ENCODE data around the gene CAMTA1. TPM values are rescaled to one million over a fixed set of nuclear protein-coding genes. Genes with fewer than 3 reads are reported as not detected.

Gene CAMTA1
- total RNA-seq, 4 donors from 2014 or later: 57.4 to 88.3 (median 62.1) TPM

DNA sequence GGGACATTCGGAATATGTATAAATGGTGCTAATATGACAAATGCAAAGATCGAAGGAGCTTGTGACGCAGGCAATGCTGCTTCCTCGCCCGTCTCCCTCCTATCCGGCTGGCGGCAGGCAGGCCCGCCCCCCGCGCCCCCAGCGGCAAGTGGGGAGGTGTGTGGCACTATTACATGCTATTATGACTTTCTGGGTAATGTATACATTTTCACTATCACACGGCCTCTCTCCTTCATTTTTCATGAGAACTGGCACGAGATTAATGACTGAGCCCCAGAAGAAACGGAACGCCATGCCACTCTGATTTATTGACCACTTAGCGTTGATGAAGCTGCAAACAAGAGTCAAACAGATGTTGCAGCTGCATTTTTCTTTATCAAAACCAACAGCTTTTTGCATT is 846.9 kb downstream of the CAMTA1 start:
- H3K4me3 ChIP-seq: no peak overlapping the region
- no peaks in the 10 kb centered on the region for H3K9me3 ChIP-seq
- no peaks in the 10 kb centered on the region for H3K36me3 ChIP-seq
- H3K27me3 ChIP-seq: no peaks in the 10 kb centered on the region
- no peak for DNase-seq
- no peak overlapping the region for H3K27ac ChIP-seq
- TF ChIP-seq, protein P1, sequence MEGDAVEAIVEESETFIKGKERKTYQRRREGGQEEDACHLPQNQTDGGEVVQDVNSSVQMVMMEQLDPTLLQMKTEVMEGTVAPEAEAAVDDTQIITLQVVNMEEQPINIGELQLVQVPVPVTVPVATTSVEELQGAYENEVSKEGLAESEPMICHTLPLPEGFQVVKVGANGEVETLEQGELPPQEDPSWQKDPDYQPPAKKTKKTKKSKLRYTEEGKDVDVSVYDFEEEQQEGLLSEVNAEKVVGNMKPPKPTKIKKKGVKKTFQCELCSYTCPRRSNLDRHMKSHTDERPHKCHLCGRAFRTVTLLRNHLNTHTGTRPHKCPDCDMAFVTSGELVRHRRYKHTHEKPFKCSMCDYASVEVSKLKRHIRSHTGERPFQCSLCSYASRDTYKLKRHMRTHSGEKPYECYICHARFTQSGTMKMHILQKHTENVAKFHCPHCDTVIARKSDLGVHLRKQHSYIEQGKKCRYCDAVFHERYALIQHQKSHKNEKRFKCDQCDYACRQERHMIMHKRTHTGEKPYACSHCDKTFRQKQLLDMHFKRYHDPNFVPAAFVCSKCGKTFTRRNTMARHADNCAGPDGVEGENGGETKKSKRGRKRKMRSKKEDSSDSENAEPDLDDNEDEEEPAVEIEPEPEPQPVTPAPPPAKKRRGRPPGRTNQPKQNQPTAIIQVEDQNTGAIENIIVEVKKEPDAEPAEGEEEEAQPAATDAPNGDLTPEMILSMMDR (IDR thresholded peaks at IDR 0.05): no peak
- no peak for TF ChIP-seq POLR2A (IDR thresholded peaks at IDR 0.05)
- no peaks in the 10 kb centered on the region for H3K4me1 ChIP-seq

DNA sequence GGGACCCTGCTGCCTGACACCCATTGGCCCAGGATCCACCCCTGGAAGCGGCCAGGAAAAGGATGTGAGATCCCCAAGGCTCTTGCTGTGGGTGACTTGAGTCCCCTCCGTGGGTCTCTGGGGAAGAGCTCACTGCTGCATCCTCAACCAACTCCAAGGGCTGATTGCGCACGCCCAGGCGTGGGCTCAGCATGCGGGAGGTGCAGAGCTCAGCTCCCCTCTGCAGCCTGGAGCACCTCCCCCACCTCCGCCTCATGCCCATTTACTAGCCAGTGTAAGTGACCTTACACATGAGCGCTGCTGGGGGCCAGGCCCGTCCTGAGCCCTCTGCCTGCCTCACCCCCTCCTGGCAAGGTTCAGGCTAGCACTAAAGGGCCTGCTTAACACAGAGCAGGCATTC is 847.4 kb downstream of the CAMTA1 start:
- Histone ChIP-seq H3K4me3 (no peak overlapping the region), H3K36me3 (no peaks in the 10 kb centered on the region), H3K27ac (no peak overlapping the region), H3K9me3 (no peaks in the 10 kb centered on the region), H3K4me1 (no peaks in the 10 kb centered on the region), H3K27me3 (no peaks in the 10 kb centered on the region)
- TF ChIP-seq POLR2A (IDR thresholded peaks at IDR 0.05): no peak
- TF ChIP-seq, protein P1 (IDR thresholded peaks at IDR 0.05): no peak
- no peak for DNase-seq

DNA sequence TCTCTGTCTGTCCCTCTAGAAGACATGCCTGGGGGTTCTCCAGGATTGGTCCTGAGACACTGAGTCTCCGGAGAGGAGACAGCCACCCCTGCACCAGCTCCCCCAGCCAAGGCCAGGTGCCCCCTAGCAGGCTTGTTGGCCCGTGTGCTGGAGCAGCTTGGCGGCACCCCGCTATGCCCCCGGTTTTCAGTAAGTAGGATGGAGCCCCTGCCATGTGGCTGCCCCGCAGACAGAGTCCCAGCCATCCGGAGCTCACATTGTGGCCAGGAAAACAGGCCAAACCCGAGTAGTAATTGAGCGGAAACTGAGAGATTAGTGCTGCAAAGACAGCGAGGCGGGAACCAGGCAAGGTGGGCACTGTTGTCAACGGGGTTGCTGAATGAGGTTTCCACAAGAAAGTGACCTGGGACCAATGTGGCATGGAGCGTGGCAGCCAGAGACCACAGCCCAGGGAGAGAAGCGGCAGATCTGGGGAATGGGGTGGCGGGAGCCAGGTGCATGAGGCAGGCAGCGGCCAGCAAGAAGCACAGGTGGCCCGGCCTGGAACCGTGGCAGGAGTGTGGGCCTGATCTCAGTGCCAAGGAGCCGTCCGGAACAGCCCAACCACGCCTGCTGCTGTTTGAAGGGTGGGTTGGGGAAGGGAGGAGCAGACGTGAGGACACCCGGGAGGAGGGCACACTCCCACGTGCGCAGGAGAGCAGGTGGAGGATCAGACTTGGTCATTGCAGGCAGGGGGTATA is 848.4 kb downstream of the CAMTA1 start:
- Histone ChIP-seq H3K27ac (no peak overlapping the region), H3K4me1 (no peaks in the 10 kb centered on the region), H3K27me3 (no peaks in the 10 kb centered on the region), H3K36me3 (no peaks in the 10 kb centered on the region), H3K9me3 (no peaks in the 10 kb centered on the region), H3K4me3 (no peak overlapping the region)
- TF ChIP-seq, protein P1 (IDR thresholded peaks at IDR 0.05): no peak
- TF ChIP-seq POLR2A (IDR thresholded peaks at IDR 0.05): no peak
- DNase-seq: no peak

DNA sequence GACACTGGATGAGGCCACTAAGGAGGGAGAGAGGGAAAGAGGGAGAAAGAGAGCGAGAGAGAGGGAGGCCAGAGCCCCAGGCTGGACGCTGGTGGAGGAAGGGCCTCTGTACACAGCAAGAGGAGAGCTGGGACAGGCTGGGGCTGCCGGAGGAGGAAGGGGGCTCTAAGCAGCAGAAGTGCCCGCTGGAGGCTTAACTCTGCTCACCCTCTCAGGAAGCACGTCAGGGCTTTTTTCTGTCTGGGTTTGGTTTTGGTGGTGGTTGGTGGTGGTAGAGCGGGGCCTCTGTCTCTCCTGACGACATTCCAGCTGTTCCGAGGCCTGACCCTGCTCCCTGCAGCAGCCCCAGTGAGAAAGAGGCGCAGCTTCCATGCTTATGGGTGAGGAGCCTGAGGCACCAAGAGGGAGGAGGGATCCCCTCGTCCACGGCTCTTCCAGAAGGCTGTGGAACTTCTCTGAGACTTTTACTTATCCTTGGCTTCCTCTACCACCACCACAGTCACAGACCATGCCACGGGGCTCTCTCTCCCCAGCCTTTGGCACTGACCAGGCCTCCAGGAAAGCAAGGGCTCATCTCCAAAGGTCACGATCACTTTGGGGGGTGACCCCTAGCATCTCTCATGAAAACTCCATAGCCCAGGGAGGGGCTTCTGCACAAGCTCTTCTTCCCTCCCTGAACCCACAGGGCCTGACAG is 849.4 kb downstream of the CAMTA1 start:
- Histone ChIP-seq H3K4me1 (no peaks in the 10 kb centered on the region), H3K4me3 (no peak overlapping the region), H3K9me3 (no peaks in the 10 kb centered on the region), H3K27ac (no peak overlapping the region), H3K36me3 (no peaks in the 10 kb centered on the region), H3K27me3 (no peaks in the 10 kb centered on the region)
- no peak for DNase-seq
- TF ChIP-seq POLR2A (IDR thresholded peaks at IDR 0.05): no peak
- TF ChIP-seq, protein P1 (IDR thresholded peaks at IDR 0.05): no peak

DNA sequence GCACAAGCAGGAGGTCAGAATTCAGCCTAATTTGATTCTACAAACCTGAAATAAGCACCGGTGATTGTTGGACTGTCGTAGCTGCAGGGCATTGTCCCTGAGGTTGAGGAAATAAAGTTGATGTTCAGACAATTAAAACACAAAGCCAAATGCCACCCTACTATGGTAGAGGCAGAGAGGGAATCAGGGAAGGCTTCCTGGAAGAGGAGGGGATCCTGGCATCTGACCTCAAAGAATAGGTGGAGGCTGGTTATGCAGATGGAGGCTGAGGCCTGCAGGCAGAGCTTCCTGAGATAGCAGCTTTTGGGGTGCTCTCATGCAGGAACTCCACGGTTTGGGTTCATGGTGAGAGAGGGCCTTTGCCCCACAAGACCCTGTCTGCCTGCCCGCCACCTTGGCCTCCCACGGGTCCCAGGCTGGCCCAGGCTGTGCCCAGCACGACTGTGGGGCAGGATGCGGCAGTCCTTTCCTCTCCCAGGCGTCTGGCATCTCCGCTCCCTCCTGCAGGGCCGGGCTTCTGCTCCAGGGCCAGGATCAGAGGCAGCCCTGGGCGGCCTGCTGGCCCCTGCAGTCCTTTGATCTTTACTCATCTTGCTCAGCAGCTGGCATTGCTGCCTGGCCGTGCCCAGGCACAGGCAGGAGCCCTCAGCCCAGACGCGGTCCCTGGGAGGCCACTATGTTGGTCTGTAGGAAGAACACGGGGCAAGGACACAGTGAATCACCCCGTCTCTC is 851.7 kb downstream of the CAMTA1 start:
- no peaks in the 10 kb centered on the region for H3K27me3 ChIP-seq
- TF ChIP-seq, protein P1 (IDR thresholded peaks at IDR 0.05): no peak
- no peak for TF ChIP-seq POLR2A (IDR thresholded peaks at IDR 0.05)
- no peak for DNase-seq
- H3K4me3 ChIP-seq: no peak overlapping the region
- no peaks in the 10 kb centered on the region for H3K9me3 ChIP-seq
- H3K27ac ChIP-seq: no peak overlapping the region
- no peaks in the 10 kb centered on the region for H3K36me3 ChIP-seq
- H3K4me1 ChIP-seq: no peaks in the 10 kb centered on the region
